H1 (cell line): Measurements from ENCODE around the gene RNU7-1. TPM values are rescaled to one million over a fixed set of nuclear protein-coding genes. Genes with fewer than 3 reads are reported as not detected.

ENCODE experiments used
- polyA plus RNA-seq, 7 experiments: library from polyadenylated mRNA; depleted of rRNA in 3 of 7; stranded (reverse) in 5 of 7; unstranded in 2 of 7; fragments of >200 nt in 5 of 7; fragments of 200-250 nt in 2 of 7; gene quantifications; 1 replicate in 5 of 7; 2 replicates in 1 of 7; 4 replicates in 1 of 7; pipeline versions ENCODE4 v1.2.1 to v1.2.3, GENCODE V29; 2011 to 2013; ENCODE audit warnings: missing spikeins in 2 of 7, mixed read lengths in 2 of 7
- total RNA-seq: library from RNA; stranded (reverse); fragmentation: NEBNext Ultra II Directional; extraction: Animal tissue kit (Norgen Biotek cat#: 25700); gene quantifications from 2 replicates; pipeline ENCODE4 v1.2.1, GENCODE V29; 2021
- TF ChIP-seq, protein P1 (sequence below): fragments of 300-600 bp; sonication (generic); IDR thresholded peaks from 2 replicates; pipeline ENCODE4 v1.7.1; 2012; ENCODE audit warnings: low read length, moderate library complexity, mild to moderate bottlenecking, inconsistent platforms; ENCODE audit not compliant: insufficient replicate concordance

The RNU7-1 gene
- total and polyA plus RNA-seq, 2 of the 8 experiments (the other 6 are each of a cell fraction or from before 2014, with no cell fraction given): not detected

DNA sequence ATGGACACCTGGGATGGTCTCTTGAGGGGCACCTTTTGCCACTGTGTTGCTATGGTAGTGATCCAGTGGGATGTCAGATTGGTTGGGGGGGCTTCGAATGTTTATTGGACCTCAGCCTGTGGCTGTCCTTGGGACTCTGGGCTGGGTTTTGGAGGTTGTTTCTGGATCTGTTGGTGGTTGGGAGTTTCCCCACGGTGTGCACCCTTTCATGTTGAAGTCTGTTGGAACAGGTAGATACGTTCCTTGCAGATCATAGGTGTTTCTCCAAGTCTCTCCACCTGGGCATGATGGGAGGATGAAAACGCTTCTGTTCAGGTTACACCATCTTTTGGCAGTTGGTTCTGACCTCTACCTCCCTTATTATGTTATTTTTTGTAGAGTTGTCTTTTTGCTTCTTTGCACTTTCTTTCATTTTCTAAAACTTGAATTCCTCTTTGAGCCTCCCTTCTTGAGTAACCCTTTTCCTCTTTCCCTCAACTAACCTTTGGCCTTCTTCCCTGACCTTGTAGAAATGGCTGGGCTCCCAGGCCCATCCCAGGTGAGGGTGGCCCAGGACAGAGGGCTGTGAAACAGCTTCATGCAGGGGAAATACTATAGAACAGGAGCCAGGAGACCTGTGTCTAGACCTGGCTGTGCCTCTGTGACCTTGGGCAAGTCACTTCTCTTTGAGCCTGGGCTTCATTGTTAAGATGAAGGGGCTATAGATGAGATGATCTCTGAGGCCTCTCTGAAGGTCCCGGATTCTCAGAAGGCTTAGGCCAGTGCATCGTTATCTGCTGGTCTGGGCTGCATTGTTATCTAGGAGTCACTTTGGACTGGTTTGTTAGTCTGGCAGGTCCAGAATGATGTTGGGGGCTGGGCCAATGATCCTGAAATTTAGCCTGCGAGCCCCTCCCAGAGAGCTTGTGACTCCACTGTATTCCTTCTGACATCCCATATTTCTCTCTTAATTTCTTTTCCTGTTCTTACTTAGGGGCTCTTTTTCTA is 13.9 kb upstream of the RNU7-1 start (continued):
- TF ChIP-seq, protein P1, sequence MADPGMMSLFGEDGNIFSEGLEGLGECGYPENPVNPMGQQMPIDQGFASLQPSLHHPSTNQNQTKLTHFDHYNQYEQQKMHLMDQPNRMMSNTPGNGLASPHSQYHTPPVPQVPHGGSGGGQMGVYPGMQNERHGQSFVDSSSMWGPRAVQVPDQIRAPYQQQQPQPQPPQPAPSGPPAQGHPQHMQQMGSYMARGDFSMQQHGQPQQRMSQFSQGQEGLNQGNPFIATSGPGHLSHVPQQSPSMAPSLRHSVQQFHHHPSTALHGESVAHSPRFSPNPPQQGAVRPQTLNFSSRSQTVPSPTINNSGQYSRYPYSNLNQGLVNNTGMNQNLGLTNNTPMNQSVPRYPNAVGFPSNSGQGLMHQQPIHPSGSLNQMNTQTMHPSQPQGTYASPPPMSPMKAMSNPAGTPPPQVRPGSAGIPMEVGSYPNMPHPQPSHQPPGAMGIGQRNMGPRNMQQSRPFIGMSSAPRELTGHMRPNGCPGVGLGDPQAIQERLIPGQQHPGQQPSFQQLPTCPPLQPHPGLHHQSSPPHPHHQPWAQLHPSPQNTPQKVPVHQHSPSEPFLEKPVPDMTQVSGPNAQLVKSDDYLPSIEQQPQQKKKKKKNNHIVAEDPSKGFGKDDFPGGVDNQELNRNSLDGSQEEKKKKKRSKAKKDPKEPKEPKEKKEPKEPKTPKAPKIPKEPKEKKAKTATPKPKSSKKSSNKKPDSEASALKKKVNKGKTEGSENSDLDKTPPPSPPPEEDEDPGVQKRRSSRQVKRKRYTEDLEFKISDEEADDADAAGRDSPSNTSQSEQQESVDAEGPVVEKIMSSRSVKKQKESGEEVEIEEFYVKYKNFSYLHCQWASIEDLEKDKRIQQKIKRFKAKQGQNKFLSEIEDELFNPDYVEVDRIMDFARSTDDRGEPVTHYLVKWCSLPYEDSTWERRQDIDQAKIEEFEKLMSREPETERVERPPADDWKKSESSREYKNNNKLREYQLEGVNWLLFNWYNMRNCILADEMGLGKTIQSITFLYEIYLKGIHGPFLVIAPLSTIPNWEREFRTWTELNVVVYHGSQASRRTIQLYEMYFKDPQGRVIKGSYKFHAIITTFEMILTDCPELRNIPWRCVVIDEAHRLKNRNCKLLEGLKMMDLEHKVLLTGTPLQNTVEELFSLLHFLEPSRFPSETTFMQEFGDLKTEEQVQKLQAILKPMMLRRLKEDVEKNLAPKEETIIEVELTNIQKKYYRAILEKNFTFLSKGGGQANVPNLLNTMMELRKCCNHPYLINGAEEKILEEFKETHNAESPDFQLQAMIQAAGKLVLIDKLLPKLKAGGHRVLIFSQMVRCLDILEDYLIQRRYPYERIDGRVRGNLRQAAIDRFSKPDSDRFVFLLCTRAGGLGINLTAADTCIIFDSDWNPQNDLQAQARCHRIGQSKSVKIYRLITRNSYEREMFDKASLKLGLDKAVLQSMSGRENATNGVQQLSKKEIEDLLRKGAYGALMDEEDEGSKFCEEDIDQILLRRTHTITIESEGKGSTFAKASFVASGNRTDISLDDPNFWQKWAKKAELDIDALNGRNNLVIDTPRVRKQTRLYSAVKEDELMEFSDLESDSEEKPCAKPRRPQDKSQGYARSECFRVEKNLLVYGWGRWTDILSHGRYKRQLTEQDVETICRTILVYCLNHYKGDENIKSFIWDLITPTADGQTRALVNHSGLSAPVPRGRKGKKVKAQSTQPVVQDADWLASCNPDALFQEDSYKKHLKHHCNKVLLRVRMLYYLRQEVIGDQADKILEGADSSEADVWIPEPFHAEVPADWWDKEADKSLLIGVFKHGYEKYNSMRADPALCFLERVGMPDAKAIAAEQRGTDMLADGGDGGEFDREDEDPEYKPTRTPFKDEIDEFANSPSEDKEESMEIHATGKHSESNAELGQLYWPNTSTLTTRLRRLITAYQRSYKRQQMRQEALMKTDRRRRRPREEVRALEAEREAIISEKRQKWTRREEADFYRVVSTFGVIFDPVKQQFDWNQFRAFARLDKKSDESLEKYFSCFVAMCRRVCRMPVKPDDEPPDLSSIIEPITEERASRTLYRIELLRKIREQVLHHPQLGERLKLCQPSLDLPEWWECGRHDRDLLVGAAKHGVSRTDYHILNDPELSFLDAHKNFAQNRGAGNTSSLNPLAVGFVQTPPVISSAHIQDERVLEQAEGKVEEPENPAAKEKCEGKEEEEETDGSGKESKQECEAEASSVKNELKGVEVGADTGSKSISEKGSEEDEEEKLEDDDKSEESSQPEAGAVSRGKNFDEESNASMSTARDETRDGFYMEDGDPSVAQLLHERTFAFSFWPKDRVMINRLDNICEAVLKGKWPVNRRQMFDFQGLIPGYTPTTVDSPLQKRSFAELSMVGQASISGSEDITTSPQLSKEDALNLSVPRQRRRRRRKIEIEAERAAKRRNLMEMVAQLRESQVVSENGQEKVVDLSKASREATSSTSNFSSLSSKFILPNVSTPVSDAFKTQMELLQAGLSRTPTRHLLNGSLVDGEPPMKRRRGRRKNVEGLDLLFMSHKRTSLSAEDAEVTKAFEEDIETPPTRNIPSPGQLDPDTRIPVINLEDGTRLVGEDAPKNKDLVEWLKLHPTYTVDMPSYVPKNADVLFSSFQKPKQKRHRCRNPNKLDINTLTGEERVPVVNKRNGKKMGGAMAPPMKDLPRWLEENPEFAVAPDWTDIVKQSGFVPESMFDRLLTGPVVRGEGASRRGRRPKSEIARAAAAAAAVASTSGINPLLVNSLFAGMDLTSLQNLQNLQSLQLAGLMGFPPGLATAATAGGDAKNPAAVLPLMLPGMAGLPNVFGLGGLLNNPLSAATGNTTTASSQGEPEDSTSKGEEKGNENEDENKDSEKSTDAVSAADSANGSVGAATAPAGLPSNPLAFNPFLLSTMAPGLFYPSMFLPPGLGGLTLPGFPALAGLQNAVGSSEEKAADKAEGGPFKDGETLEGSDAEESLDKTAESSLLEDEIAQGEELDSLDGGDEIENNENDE: no peak
